GM15510 (cell line): ENCODE data around the gene SUB1.
A peak's percentile ranks its signal among the peaks of the same experiment; 100 is the strongest.

Experiments used
- POLR2A ChIP-seq: IDR thresholded peaks from 3 replicates; pipeline ENCODE4 v1.6.1; 2011; ENCODE audit warnings: borderline replicate concordance; ENCODE audit not compliant: insufficient read length; ENCODE audit errors: extremely low read depth

Gene SUB1

DNA sequence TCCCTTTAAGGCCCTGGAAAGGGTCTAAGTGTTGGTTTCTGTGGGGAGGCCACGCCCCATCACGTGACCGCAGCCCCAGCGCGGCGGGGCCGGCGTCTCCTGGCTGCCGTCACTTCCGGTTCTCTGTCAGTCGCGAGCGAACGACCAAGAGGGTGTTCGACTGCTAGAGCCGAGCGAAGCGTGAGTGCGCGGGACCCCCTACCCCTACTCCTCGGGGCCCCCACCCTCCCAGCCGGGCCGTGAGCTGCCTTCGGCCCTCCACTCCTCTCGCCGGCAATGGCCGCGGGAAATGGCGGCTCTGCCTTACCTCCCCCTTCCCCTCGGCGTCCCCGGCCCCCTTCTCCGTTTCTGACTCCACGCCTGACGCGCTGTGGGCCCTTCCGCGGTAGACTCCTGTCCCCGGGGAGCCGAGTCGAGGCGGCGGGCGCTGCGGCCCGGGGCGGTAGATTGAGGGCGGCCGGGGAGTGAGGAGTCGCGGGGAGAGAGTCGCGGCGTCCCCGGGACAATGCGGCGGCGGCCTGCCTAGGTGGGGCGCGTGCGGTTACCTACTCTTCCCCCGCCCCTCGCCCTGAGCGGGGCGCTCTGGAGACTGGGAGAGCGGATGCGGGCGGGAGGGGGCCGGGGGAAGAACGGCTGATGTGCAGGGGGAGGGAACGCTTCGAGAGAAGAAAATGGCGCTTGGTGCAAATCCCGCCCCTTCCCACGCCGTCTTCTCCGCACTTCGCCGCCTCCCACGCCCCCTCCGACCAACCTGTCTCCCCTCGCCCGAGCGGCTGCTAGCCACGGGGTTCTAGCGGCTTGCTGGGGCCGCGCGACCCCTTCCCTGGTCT is at the start of gene SUB1:
TSS of gene SUB1 (plus strand) at position 112 of the 830 bp plus-strand sequence. CDS start 2,956 bp downstream, outside the sequence.
- TF ChIP-seq POLR2A, result peak; percentile 94

DNA sequence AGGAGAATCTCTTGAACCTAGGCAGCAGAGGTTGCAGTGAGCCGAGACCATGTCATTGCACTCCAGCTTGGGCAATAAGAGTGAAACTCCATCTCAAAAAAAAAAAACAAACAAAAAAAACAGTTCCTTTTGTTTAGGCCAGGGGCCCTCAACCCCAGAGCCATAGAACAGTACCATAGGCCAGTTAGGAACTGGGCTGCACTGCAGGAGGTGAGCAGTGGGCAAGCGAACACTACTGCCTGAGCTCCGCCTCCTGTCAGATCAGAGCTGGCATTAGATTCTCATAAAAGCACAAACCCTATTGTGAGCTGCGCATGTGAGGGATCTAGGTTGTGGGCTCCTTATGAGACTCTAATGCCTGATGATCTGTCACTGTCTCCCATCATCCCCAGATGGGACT is 49.1 kb upstream of the SUB1 start:
- TF ChIP-seq POLR2A, result no peak

GRCh38 chr5:32538031-32538547 is 47.3 kb upstream of the SUB1 start:
- TF ChIP-seq POLR2A, result no peak

DNA sequence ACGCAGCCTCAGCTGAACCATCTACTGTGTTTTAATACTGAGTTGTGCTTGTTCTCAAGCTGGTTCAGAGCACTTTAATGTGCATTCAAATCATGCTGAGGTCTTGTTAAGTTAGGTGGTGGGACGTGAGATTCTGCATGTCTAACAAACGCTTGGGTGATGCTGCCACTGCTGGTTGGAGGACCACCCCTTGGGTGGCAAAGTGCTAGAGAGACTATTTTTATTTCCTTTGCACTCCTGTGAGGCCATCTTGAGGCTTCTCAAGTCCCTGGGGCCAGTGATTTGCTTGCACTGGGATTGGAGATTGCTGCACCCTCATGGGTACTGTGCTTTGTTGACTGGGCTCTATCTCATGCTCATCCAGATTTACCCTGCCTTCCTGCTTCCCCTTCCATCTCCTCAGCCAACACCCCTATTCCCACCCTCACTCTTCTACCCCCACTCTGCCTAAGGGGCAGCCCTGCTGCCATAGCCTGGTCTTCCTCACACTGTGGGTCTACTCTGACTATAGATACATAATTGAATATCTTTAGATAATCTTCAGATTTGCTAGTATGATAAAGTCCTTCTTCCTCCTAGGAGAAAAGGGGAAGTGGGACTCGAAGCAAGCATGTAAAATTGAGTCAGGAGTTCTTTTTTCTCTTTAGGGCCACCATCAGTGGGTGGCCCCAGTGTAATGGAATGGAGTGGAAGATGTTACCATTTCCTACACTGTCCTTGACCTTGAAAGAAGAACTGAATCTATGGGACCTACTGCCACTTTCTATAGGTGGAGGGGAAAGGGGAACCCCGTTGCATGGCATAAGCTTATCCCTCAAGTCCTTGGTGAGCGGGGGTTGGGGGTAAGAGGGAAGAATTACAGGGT is 45.1 kb upstream of the SUB1 start:
- TF ChIP-seq POLR2A, result no peak

DNA sequence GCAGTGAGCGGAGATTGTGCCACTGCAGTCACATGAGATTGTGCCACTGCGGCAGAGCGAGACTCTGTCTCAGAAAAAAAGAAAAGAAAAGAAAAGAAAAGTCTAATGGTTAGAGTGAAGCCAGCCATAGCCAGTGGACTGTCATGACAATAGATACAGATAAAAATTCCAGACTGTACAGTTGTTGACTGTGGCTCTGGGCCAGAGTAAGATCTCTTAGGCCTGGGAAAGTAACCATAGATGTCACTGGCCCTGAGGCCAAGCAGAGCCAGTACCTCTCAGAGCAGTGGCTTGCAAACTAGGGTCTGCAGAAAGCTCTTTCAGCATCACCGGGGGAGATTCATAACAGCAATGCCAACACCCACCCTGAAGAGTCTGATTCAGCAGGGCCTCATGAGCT is 44.1 kb upstream of the SUB1 start:
- TF ChIP-seq POLR2A, result no peak

GRCh38 chr5:32542216-32543059 is 42.9 kb upstream of the SUB1 start:
- TF ChIP-seq POLR2A, result no peak

GRCh38 chr5:32543291-32543690 is 42.1 kb upstream of the SUB1 start:
- TF ChIP-seq POLR2A, result no peak

DNA sequence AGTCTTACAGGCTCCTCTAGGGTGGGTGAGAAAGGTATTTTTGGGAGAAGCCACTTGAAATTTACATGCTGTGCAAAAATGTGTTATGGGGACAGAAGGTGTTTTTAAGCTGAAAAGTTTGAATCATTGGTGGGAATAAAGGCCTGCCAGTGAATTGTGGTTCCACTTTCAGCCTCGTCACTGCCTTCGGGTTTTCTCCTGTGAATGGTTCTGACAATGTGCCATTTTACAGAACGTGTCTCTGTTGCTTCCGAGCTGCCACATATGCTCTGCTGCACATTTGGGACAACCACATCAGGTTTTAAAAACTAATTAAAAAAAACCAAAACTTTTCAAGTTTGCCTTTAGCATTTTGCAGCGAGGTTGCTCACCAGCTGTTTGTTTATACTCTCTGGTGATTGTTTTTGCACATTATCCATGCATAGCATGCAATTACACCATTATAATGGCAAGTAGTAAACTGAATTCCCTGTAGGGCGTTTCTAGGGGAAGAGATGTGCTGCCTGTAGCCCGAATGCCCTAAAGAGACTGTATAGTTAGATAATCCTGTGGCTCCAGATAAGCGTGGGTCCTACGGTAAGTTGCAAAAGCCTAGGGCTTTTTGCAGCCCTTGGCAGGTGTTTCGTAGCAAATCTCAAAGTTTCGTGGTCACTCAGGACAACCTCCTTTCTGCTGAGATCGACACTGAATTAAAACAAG is 40.1 kb upstream of the SUB1 start:
- TF ChIP-seq POLR2A, result no peak

DNA sequence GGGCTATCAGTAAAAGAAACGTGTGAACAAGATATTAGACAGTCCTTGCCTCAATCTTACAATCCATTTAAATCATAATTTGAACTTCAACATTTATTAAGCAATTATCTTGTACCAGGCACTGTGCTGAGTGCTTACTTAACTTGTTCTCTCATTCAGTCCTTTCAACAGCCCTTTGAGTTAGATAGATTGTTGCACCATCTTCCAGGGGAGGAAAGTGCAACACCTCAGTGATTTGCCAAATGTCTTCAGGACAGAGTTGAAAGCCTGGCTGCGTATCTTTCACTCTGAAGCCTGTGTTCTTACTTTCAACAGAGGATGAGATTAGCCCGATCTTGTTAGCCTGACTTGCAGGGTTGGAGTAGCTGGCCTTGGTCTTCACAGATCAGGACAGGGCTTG is 34.2 kb upstream of the SUB1 start:
- no peak for TF ChIP-seq POLR2A

GRCh38 chr5:32551865-32552264 is 33.5 kb upstream of the SUB1 start:
- TF ChIP-seq POLR2A, result no peak

GRCh38 chr5:32552936-32553335 is 32.4 kb upstream of the SUB1 start:
- TF ChIP-seq POLR2A, result no peak

DNA sequence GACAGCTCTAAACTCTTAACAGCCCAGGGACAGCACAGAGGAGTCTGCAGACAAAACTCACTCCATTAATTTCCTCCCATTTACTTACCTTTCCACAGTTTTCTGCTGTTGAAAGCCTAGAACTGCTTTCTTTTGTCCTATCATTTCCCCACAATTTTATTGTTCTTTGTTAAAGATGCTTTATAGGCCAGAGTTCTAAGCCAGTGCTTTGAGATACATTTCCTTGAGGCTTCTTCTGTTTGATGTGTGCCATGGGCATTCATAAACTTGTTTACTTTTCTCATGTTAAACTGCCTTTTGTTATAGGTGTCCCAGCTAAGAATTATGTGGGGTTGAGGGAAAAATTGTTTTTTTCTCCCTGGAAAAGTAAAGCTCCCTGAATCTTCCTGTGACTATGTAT is 25.9 kb upstream of the SUB1 start:
- TF ChIP-seq POLR2A, result no peak

DNA sequence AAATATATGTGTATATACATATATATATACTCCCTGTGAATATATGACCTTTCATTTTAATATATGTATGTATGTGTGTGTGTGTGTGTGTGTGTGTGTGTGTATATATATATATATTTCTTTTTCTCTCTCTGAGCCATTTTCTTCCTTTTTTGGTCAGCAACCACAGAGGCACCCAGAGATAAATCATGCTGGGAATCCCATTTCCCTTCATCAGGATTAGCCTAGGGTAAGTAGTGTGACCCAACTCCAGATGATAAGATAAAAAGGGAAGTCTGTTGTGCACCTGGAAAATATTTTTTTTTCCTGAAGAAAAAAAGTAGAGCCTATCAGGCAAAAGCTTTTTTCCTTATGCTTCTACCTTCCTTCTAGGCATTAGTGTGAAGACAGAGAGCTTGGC is 25.4 kb upstream of the SUB1 start:
- no peak for TF ChIP-seq POLR2A

- no peak for TF ChIP-seq POLR2A
Measured at GRCh38 chr5:32562056-32562455, 23.3 kb upstream of the SUB1 start.
